IMR-90 (cell line): ENCODE data around the gene SIPA1L3.

Source experiments
- CEBPB ChIP-seq: IDR thresholded peaks from 2 replicates; pipeline ENCODE4 v1.6.1; 2012; ENCODE audit warnings: low read depth, low read length, improper control_type of control experiment
- FOS ChIP-seq: fragments of 150-350 bp; IDR thresholded peaks from 2 replicates; pipeline ENCODE4 v1.6.1; 2016; ENCODE audit warnings: low read depth, low read length
- MXI1 ChIP-seq: IDR thresholded peaks from 2 replicates; pipeline ENCODE4 v1.6.1; 2012; ENCODE audit warnings: low read depth, mild to moderate bottlenecking, low read length, moderate library complexity, borderline replicate concordance
- POLR2A ChIP-seq: IDR thresholded peaks from 2 replicates; pipeline ENCODE4 v1.6.1; 2012; ENCODE audit warnings: mild to moderate bottlenecking, low read depth, low read length
- RAD21 ChIP-seq: IDR thresholded peaks from 2 replicates; pipeline ENCODE4 v1.6.1; 2012; ENCODE audit warnings: low read length, improper control_type of control experiment
- RCOR1 ChIP-seq: IDR thresholded peaks from 2 replicates; pipeline ENCODE4 v1.6.1; 2012; ENCODE audit warnings: mild to moderate bottlenecking, low read length, improper control_type of control experiment; ENCODE audit not compliant: insufficient replicate concordance
- RFX5 ChIP-seq: IDR thresholded peaks from 2 replicates; pipeline ENCODE4 v1.8.0; 2012; ENCODE audit warnings: low read depth, mild to moderate bottlenecking, low read length, moderate library complexity
- SMC3 ChIP-seq: fragments of 150-350 bp; IDR thresholded peaks from 2 replicates; pipeline ENCODE4 v1.6.1; 2016; ENCODE audit warnings: low read depth, mild to moderate bottlenecking, antibody characterized with exemption, low read length, moderate library complexity
- TF ChIP-seq, protein P1 (sequence below): conservative IDR thresholded peaks from 2 replicates; pipeline ENCODE4 v1.5.1; 2012; ENCODE audit warnings: mild to moderate bottlenecking, low read depth, low read length, improper control_type of control experiment
- TF ChIP-seq, protein P2 (sequence below): fragments of 150-350 bp; IDR thresholded peaks from 2 replicates; pipeline ENCODE4 v1.6.1; 2016; ENCODE audit warnings: low read depth, mild to moderate bottlenecking, low read length, moderate library complexity, borderline replicate concordance

DNA sequence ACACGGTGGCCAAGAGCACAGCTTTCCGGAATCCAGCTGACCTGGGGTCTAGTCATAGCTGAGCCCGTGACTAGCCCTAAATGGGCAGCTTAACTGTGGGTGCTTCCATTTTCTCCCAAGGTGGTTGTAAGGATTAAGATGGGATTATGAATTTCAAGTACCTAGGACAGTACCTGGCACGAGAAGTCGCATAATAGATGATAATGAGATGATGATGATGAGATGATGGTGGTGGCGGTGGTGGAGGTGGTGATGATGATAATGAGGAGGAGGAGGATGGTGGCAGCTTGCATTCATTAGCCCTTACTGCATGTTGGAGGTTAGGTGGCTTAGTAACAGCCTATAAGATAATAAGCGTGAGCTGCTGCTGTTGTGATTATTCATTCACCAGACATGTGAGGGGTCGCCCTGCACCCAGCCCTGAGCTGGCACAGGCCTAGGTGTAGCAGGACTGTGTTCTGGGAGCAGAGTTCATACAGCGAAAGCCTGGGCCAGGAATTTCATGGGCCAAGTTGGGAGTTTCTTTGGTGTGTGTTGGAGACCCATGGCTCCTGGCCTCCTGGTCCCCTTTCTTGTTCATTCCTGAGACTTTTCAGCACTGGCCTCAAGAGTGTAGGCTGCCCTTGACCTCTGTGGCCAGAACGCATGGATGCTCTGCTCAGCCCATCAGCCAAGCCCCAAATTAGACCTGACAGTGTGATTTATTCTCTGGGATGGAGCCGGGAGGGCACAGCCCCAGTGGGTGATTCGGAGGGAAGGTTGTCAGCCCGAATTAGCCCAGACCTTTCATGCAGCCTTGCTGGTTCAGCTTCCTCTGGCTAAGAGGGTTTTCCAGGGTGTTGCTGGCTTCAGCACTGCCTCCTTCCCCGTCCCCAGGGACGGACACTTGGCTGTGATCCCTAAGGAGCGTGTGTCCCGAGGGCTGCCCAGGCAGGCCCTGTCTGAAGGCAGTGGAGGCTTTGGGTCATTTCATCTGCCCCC is 128.8 kb downstream of the SIPA1L3 start:
- TF ChIP-seq POLR2A: 0 out of 2 replicates have a peak, but pooled peaks have one; percentile 18
- TF ChIP-seq, protein P1, sequence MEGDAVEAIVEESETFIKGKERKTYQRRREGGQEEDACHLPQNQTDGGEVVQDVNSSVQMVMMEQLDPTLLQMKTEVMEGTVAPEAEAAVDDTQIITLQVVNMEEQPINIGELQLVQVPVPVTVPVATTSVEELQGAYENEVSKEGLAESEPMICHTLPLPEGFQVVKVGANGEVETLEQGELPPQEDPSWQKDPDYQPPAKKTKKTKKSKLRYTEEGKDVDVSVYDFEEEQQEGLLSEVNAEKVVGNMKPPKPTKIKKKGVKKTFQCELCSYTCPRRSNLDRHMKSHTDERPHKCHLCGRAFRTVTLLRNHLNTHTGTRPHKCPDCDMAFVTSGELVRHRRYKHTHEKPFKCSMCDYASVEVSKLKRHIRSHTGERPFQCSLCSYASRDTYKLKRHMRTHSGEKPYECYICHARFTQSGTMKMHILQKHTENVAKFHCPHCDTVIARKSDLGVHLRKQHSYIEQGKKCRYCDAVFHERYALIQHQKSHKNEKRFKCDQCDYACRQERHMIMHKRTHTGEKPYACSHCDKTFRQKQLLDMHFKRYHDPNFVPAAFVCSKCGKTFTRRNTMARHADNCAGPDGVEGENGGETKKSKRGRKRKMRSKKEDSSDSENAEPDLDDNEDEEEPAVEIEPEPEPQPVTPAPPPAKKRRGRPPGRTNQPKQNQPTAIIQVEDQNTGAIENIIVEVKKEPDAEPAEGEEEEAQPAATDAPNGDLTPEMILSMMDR: no peak
- TF ChIP-seq, protein P2, sequence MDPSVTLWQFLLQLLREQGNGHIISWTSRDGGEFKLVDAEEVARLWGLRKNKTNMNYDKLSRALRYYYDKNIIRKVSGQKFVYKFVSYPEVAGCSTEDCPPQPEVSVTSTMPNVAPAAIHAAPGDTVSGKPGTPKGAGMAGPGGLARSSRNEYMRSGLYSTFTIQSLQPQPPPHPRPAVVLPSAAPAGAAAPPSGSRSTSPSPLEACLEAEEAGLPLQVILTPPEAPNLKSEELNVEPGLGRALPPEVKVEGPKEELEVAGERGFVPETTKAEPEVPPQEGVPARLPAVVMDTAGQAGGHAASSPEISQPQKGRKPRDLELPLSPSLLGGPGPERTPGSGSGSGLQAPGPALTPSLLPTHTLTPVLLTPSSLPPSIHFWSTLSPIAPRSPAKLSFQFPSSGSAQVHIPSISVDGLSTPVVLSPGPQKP: no peak
- TF ChIP-seq CEBPB: no peak
- no peak for TF ChIP-seq RFX5
- peak; percentile 30 for TF ChIP-seq RCOR1
- no peak for TF ChIP-seq MXI1
- TF ChIP-seq RAD21: no peak
- TF ChIP-seq SMC3: no peak
- no peak; the same call in 1 of the 2 replicates for TF ChIP-seq FOS
